Activated CD8-positive, alpha-beta memory T cell treated with anti-CD3 and anti-CD28 coated beads, Interleukin-2, amount 50 U/mL, for 4 hours (primary cell): Measurements from ENCODE around the gene CLASRP.

Source experiments
- DNase-seq: peaks from one replicate; pipeline ENCODE4 v3.0.0-alpha.2; 2020

Gene CLASRP

DNA sequence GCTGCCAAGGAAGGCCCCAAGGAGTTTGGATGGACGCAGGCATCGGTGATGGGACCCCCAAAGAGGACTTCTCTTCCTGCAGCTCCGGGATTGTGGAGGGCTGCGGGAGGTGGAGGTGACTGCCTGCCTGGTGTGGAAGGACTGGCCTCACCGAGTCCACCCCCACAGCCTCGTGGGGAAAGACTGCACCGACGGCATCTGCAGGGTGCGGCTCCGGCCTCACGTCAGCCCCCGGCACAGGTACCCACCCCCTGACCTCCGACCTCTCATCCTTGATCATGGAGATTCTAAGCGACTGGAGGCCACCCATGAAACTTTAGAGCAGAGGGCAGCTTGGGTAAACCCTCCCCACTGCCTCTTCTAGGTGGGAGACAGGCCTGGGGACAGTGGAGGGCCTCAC is 16.9 kb upstream of the CLASRP start:
- DNase-seq: no peak

DNA sequence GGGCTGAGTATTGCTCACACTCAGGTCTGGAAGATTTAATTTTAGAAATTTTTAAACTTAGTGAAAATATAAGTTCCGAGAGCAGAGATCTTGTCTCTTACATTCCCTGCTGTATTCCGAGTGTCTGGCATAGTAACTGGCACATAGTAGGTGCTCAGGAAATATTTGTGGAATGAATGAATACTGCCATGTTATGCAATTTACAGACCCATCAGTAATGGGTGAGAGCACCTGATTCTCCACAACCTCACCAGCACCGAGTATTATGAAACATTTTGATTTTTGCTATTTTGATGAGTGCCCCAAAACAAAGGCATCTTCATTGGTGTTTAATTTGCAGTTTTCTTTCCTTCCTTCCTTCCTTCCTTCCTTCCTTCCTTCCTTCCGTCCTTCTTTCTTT is 15.8 kb upstream of the CLASRP start:
- no peak for DNase-seq

DNA sequence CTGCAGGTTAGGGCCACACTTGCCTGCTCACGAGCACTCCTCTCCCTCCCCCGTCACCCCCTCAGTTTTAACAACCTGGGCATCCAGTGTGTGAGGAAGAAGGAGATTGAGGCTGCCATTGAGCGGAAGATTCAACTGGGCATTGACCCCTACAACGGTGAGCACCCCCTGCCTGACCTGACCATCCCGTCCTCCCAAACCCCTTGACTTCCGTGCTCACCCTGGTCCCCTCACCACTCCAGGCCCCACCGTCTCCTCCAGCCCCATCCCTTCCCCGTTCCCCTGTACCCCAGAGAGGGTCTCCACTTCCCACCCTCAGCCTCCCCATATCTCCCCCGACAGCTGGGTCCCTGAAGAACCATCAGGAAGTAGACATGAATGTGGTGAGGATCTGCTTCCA is 13.6 kb upstream of the CLASRP start:
- DNase-seq: no peak

DNA sequence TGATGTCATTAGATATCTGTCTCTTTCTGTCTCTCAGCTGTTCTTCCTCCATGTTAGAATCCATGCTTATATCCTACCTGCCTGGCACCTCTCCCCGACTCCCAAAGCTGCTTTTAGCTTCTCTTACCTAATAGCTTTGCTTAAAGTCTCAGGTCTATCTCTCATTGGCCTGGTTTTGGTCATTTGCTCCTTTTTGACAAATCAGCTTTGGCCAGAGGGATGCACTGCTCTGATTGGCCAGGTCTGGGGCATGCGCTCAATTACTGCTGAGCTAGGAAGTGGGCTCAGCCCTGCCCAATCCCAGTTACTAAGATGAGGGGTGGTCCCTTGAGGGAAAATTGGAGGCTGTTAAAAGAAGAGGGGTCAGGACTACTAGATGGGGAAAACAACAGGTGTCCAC is 11.5 kb upstream of the CLASRP start:
- DNase-seq: no peak

DNA sequence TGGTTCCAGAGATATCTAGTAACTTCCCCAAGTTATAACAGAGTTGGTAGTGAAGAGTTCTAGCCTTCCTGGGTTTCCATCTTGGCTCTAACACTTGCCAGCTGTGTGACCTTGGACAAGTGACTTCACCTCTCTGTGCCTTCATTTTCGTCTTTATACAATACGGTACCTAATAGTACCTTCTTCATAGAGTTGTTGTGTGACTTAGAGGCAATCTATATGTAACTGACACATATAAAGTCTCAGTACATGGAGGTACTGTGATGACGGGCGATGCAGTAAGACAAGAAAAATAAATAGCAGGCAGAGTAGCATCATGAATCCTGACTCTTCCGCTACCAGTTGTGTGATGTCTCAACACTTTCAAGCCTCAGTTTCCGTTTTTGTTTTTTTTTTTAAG is 8.0 kb upstream of the CLASRP start:
- DNase-seq: no peak

DNA sequence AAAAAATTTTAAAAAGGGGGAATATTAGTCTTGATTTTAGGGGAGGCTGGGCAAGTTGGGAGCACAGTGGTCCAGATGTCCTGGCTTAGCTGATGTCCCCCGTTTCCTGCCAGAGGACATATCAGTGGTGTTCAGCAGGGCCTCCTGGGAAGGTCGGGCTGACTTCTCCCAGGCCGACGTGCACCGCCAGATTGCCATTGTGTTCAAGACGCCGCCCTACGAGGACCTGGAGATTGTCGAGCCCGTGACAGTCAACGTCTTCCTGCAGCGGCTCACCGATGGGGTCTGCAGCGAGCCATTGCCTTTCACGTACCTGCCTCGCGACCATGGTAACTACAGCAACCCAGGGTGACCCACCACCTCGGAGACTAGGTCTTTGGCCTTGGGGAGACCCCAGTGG is 6.4 kb upstream of the CLASRP start:
- no peak for DNase-seq

DNA sequence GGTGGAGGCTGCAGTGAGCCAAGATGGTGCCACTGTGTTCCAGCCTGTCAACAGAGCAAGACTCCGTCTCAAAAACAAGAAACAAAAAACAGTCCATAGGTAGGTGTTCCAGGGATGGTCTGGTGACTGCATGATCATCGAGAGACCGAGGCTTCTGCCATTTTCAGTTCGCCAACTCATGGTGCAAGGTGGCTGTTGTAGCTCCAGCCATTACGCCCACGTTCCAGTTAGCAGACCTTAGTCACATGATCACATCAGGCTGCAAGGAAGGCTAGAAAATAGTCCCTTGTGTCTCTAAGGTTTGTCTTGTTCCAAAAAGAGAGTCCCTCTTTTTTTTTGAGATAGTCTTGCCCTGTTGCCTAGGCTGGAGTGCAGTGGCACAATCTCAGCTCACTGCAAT is 3.1 kb upstream of the CLASRP start:
- DNase-seq: no peak

DNA sequence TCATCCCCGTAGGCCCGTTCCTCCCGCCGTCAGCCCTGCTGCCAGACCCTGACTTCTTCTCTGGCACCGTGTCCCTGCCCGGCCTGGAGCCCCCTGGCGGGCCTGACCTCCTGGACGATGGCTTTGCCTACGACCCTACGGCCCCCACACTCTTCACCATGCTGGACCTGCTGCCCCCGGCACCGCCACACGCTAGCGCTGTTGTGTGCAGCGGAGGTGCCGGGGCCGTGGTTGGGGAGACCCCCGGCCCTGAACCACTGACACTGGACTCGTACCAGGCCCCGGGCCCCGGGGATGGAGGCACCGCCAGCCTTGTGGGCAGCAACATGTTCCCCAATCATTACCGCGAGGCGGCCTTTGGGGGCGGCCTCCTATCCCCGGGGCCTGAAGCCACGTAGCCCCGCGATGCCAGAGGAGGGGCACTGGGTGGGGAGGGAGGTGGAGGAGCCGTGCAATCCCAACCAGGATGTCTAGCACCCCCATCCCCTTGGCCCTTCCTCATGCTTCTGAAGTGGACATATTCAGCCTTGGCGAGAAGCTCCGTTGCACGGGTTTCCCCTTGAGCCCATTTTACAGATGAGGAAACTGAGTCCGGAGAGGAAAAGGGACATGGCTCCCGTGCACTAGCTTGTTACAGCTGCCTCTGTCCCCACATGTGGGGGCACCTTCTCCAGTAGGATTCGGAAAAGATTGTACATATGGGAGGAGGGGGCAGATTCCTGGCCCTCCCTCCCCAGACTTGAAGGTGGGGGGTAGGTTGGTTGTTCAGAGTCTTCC is 1.3 kb upstream of the CLASRP start:
- no peak for DNase-seq

DNA sequence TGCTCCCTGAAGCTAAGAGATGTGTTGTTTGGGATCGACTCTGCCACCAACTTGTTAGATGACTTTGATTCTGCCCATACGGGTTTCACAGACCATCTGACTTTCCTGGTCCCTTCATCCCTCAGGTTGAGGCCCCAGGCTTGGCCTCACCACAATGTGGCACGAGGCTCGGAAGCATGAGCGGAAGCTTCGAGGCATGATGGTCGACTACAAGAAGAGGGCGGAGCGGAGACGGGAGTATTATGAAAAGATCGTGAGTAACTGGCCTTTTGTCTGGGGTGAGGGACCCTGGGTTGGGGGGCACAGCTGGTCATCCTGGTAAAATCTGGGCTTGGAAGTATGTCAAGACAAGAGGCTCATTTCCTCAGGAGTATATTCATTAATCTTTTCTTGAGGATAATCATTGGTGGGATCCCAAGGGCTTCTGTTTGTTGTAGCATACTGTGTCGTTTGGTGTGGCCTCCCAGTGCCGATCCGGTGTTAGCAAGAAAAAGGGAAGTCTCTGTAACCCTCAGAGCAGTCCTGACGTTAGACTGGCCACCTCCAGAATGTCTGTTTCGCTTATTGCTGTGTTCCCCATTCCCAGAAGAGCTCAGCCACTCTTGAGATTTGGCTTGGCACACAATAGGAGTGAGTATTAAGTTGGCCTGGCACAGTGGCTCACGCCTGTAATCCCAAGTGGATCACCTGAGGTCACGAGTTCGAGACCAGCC is 1.4 kb downstream of the CLASRP start:
- no peak for DNase-seq

DNA sequence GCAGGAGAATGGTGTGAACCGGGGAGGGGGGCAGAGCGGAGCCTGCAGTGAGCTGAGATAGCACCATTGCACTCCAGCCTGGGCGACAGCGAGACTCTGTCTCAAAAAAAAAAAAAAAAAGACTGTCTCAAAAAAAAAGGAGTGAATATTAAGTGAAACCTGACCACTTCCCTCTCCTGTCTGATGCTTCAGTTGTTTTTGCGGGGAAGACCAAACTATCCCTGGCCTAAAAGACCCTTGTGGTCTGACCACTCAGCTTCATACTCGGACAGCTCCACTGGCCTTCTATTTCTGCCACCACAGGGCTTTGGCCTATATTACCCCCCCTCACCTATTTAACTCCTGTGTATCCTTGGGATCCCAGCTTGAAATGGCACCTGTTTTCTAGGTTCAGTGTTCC is 2.3 kb downstream of the CLASRP start:
- DNase-seq: no peak

DNA sequence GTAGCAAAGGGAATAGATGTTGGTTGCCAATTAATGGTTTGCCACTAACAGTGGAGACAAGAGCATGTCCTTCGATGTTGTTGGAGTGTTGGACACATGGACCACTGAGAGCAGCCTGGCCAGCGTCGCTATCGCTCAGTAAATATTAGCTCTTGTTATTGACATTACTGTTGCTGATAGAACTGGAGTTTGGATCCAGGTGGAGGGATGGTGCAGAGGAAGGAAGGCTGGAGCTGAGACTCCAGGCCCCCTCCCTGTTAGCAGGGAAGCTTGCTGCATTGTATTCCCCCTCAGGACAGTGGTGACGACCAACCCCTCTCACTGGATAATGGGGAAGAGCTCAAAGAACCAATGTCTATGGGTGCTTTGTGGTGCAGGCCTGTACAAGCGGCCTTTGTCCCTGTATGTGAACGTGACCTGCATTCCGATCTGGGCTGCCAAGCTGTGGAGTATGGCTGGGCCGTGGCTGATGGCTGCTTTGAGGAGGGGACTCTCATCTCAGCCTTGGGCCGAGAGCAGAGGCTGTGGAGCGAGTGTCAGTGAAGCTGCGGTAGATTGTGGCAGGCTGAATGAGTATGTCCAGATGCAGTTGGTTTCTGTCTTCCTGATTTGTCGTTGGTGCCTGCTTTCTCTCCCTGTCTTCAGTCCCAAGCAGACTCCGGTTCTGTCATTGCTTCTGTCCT is 7.0 kb downstream of the CLASRP start:
- no peak for DNase-seq

DNA sequence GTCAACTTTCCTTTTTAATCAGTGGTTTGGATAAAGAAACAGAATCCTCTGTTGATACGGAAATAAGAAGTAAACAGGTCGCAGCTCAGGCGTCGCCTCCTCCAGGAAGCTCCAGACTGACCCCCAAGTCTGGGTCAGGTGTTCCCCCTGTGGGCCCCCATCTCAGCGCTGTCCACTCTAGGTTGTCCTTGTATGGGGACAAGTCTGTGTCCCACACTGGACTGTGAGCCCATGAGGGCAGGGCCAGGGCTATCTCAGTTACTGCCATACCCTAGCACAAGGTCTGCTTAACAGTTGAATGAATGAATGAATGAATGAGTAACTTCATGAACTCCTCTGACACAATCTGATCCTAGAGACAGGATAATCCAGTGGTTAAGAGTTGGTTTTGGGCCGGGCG is 7.5 kb downstream of the CLASRP start:
- no peak for DNase-seq

DNA sequence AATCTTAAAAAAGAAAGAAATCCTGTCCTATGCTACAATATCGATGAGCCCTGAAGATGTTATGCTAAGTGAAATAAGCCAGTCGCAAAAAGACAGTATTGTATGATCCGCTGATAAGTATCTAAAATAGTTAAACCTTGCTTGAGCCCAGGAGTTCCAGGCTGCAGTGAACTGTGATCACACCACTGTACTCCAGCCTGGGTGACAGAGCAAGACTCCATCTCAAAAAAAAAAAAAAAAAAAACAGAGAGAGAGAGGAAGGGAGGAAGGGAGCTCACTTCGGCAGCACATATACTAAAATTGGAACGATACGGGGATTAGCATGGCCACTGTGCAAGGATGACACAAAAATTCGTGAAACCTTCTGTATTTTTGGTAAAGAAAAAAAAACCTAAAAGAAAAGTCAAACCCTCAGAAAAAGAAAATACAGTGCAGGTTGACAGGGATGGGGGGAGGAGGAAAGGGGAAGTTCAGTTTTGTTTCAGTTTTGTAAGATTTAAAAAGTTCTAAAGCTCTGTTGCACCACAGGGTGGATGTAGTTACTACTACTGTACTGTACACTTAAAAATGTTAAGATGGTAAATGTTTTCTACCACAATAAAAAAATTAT is 8.4 kb downstream of the CLASRP start:
- DNase-seq: no peak

DNA sequence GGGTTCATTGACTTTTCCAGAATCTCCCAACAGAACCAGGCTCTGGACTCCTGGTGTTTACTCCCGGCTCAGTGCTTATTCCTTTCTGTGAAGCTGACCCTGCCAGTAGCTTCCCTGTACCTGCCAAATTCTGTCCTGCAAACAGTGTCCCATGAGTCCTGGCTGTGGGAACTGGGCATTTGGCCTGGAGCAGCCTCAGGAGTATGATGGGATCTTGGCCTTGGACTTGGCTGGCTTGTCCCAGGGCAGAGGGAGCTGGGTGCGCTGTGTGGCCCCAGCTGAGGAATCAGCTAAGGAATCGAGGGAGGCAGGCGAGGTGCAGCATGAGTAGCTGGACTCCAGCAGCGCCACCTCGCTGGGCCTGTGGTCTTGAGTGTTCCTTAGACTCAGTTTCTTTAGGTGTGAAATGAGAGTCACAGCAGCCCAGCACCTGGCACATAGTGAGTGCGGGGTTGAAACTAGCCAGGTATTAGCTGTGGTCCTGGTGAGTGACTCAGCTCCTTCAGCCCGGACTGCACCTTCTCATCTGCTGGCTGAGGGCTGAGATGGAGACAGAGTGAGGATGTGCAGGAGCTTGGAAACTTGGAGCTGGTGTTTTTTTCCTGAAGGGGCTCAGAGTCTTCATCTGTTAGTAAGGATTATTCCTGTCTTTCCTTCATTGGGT is 10.4 kb downstream of the CLASRP start:
- DNase-seq: no peak

DNA sequence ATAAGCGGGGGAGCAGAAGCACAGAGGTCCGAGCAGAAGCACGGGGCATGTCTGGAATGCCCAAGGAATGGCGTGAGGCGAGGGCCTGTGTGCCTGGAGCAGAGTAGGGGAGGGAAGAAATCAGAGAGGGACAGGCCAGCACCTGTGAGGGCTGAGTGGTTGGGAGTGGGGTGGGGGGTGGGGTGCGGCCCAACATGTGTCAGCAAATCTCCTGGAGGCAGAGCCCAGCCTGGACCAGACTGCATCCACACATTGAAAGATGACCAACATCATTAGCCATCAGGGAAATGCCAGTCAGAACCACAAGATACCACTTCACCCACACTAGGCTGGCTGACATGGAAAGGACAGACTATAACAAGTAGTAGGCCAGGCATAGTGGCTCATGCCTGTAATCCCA is 11.2 kb downstream of the CLASRP start:
- no peak for DNase-seq

DNA sequence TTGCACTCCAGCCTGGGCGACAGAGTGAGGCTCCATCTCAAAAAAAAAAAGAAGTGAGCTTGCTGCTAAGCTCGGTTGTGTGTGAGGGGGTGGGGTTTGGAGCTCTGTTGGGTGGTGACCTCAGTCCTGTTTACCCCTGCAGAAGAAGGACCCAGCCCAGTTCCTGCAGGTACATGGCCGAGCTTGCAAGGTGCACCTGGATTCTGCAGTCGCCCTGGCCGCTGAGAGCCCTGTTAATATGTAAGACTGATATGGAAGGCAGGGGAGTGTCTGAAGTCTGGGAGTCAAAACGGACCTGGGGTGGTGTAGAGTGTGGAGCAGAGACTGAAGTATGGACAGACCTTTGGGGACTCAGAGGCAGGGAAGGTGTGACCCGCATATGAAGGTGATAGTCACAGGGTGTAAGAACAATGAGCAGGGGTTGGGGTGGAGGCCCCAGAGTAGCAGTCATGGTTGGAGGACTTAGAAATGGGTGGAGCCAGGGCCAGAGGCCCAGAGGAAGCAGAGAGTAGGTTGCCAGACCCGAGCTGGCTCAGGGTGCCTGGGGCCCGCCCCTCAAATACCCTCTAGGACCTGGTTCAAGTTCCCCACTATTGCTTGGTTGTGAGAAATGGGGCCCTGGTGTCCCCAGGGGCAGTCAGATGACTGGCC is 13.2 kb downstream of the CLASRP start:
- no peak for DNase-seq

DNA sequence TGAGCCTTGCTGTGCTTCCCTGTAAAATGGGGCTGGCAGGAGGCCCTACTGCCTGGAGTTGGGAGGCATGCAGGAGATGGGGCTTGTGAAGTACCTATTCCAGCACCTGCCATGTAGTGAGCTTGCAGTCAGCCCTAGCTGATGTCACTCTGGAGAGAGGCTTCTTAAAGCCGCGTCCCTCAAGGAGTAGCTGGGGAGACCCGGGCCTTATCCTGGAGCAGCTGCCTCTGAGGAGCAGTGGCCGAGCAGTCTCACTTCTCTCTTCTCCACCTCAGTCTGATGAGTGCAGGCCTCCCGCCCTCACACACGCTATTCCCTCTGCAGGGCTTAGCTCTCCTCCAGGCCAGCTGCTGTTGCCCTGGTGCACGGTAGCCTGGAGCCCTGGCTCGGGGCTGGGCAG is 18.0 kb downstream of the CLASRP start:
- DNase-seq: no peak

DNA sequence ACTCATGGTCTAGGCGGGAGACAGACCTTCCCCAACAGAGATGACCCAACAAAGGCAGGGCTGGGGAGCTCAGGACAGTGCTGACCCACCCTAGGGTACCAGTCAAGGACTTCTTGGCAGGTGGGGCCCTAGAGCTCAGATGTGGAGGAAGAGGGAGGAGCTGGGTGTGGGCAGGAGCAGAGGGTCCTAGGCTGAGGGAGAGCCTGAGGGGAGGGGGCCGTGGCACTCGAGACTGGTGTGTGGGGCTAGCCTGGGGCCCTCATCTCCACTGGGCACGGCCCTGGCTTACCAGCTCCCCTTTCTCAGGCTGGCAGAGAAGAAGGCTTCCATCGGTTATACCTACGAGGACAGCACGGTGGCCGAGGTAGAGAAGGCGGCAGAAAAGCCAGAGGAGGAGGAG is 18.6 kb downstream of the CLASRP start:
- DNase-seq: no peak

DNA sequence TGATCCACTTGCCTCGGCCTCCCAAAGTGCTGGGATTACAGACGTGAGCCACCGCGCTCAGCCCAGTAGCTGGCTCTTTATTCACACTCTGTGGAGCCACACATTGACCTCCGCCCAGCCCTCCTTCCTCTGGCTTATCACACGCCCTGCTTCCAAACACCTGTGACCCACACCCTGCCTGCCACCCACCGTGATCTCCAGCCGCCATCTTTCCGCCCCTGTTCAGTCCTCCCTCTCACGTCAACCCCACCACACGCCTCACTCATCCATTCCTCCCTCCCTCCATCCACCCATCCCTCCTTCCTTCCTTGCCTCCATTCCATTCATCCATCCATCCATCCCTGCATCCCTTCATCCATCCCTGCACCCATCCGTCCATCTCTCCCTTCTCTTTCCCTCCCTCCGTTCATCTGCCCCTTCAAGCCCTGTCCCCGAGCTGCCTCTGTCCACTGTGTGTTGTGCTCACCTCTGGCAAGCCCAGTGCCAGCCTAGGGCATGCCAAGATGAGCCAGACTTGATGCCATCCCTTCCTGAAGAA is 19.8 kb downstream of the CLASRP start:
- DNase-seq: no peak

DNA sequence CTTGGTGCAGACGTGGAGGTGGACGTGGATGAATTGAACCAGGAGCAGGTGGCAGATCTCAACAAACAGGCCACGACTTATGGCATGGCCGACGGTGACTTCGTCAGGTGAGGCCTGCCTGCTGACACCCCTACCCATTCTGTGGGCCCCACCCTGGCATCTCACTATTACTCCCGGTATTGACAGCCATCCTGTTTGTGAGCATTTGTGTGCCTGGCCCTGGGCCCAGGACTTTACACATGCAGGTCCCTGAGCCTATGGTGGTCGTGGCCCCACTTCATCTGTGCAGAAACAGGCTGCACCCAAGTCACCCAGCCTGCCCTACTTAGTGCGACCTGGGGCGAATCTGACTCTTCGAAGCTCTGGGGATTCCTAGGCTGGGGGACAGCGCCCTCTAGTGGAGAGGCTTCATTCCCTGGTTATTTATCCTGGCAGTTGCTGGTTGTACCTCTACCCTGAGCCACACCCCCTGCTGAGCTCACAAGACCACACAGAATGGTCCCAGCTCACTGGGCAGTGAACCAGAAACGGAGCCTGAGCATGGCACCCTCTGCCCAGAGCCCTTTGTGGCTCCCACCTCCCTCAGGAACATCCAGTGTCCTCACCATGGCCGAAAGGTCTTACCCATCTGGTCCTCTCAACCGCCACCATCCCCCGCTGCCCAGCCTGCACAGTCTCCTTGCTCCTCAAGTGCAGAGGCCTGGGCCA is 20.6 kb downstream of the CLASRP start:
- DNase-seq: peak; percentile 85

DNA sequence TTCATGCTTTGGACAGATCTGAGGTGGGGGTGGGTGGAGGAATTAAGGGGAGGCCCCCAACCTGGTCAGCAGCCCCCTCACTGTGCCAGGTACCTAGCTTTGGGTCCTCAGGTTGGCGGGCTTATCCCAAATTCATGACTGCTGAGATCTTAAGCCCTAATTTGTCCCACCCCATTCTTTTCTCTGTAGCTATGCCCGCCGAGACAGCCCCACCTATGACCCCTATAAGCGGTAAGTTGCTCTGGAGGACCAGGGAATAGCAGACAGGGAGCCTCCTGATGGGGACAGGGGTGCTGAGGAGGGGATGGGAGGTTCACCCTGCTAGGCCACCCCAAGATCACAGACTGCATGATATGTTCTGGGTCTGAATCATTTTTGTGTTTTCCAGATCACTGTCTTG is 23.1 kb downstream of the CLASRP start:
- no peak for DNase-seq
